Left ventricle myocardium inferior (tissue), 1 donor: Measurements from ENCODE around the gene SLC9A1. TPM values are rescaled to one million over a fixed set of nuclear protein-coding genes. Genes with fewer than 3 reads are reported as not detected.

Source experiments
- DNase-seq: peaks from one replicate; pipeline ENCODE4 v3.0.0-alpha.2; 2020
- H3K27ac ChIP-seq: fragments of 200-600 bp; replicated peaks from 2 replicates; pipeline ENCODE4 v1.8.0; 2021
- H3K27me3 ChIP-seq: fragments of 200-600 bp; 2 replicates; pipeline ENCODE4 v1.8.0; 2021; ENCODE audit warnings: low read depth
- H3K36me3 ChIP-seq: fragments of 200-600 bp; 2 replicates; pipeline ENCODE4 v1.8.0; 2021
- H3K4me1 ChIP-seq: fragments of 200-600 bp; 2 replicates; pipeline ENCODE4 v1.8.0; 2021
- H3K4me3 ChIP-seq: fragments of 200-600 bp; 2 replicates; pipeline ENCODE4 v1.8.0; 2021; ENCODE audit warnings: mild to moderate bottlenecking, moderate library complexity
- H3K9me3 ChIP-seq: fragments of 200-600 bp; replicated peaks from 2 replicates; pipeline ENCODE4 v1.8.0; 2021
- intact Hi-C: fragments of 100-400 bp; cut with micrococcal nuclease; formaldehyde crosslinking; loops from one replicate; pipeline ENCODE4 v1.11.0; 2022
- total RNA-seq: library from RNA; stranded (reverse); fragmentation: NEBNext Ultra II Directional; extraction: Animal tissue kit (Norgen Biotek cat#: 25700); gene quantifications from one replicate; pipeline ENCODE4 v1.2.1, GENCODE V29; 2021
- TF ChIP-seq, protein P1 (sequence below): fragments of 200-600 bp; IDR thresholded peaks from 2 replicates; pipeline ENCODE4 v1.8.0; 2021; ENCODE audit warnings: antibody characterized with exemption, mild to moderate bottlenecking, borderline replicate concordance
- donor health status: DM: no; HTN: yes; CAD: no; lungs with severe emphysema.

SLC9A1 gene
- total RNA-seq, 1 donor from 2014 or later = 19.5 TPM

DNA sequence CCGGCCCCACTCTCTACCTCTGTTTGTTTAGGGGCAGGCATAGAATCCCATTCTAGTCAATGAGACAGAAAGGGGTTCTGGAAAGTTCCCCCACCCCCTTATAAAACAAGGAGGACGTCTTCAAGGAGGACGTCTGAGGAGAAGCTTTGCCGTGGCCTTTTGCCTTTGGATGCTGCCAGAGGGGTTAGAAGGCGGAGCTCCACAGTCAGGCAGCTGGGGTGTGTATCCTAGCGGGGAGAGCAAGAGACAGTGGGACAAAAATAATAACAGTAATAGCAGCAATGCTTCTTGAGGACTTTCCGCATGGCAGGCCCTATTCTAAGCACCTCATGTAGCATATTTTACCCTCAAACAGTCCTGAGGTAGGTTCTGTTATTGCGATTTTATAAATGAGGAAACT lies 94.0 kb downstream of the SLC9A1 start:
- TF ChIP-seq, protein P1, sequence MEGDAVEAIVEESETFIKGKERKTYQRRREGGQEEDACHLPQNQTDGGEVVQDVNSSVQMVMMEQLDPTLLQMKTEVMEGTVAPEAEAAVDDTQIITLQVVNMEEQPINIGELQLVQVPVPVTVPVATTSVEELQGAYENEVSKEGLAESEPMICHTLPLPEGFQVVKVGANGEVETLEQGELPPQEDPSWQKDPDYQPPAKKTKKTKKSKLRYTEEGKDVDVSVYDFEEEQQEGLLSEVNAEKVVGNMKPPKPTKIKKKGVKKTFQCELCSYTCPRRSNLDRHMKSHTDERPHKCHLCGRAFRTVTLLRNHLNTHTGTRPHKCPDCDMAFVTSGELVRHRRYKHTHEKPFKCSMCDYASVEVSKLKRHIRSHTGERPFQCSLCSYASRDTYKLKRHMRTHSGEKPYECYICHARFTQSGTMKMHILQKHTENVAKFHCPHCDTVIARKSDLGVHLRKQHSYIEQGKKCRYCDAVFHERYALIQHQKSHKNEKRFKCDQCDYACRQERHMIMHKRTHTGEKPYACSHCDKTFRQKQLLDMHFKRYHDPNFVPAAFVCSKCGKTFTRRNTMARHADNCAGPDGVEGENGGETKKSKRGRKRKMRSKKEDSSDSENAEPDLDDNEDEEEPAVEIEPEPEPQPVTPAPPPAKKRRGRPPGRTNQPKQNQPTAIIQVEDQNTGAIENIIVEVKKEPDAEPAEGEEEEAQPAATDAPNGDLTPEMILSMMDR = no peak
- intact Hi-C loops = no loop called here
- Histone ChIP-seq H3K4me1 (peaks cover 7% of the 10 kb centered on the region), H3K4me3 (no peak overlapping the region), H3K27me3 (no peaks in the 10 kb centered on the region), H3K9me3 (no peaks in the 10 kb centered on the region), H3K27ac (no peak overlapping the region), H3K36me3 (no peaks in the 10 kb centered on the region)
- no peak for DNase-seq

DNA sequence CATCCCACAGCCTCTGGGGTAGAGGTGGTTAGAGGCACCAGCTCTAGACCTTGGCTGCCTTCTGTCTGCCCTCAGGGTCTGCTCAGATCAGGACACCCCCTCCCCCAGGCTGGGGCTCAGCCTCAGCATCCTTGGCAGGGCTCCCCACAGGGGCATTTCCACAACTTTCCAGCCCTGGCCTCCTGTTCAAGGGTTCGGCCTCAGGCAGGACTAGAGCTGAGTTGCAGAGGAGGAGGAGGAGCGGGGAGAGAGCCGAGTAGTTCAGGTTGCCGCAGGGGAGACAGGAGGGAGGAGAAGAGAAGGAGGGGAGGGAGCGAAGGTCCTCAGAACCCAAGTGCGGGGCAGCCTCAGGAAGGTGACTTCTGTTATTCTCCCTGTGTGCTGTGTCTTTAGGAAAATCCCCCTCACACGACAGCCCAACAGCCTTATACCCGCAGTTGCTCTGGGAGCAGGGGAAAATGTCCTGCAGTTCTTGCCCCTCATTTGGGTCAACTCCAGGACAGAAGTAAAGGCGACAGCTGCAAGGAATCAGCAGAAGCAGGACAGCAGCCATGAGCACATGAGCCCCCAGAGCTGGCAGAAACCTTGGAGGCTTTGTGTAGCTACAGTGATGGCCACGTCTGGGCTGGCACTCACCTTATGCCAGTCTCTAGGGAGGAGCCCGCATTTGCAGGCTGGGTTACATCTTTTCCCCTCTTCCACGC lies 95.8 kb downstream of the SLC9A1 start:
- Histone ChIP-seq H3K36me3 (no peaks in the 10 kb centered on the region), H3K4me3 (no peak overlapping the region), H3K9me3 (no peaks in the 10 kb centered on the region), H3K27ac (no peak overlapping the region), H3K27me3 (no peaks in the 10 kb centered on the region), H3K4me1 (peaks cover 7% of the 10 kb centered on the region)
- TF ChIP-seq, protein P1 = no peak
- DNase-seq = no peak
- intact Hi-C loops = no loop called here

DNA sequence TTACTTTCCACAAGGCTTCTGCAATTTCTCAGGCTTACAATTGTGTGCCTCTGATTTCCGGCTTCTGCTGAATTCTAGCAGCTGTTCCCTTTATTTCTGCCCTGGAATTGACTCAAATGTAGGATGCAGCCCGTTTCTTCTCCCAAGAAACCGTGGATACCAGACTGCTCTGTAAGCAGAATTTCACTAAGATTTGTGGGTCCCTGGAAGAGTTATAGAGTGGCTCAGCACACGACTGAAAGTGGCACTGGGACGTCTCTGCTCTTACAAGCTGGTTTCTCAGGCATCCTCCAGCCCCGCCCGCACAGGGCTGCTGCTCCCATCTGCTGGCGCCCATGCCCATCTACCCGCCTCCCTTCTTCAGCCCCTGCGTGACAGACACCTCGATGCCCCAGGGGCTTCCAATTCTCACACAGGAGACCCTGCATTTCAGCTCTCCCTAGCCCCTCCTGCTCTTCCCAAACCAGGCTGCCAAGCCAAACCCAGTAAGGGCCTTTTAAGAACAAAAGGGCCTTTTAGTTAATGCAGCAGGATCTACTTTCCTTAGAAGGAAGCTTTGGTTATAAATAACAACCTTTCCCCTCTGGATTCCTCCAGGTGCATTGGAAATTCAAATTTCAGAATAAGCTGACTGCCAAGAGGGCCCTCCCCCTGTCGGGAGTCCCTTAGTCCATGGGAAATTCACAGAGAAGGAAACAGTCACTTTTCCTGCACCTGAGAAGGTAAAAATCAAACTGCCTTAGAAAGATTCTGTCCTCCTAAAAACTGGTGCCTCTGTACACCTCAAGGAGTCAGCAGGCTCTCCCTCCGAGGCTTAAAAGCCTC lies 96.9 kb downstream of the SLC9A1 start:
- no peak for DNase-seq
- peak overlapping the region; percentile 36 for H3K27ac ChIP-seq

DNA sequence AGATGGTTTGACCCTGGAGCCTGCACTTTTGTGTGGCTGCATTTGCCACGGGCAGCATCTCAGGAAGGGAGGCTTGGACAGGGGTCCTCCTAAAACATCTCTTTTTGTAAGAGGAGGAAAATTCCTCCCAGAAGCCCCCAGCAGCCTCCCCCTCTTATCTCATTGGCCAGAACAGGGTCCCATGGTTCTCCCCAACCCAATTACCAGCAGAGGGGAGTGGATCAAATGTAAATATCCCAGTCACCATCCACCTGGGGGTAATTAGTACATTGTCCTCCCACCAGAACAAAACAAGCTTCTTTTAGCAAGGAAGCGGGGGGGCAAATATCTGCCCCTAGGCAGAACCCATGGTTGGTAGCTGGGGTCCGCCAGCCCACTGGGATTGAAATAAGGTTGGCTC lies 97.5 kb downstream of the SLC9A1 start:
- TF ChIP-seq, protein P1 = no peak
- peak overlapping the region; percentile 36 for H3K27ac ChIP-seq
- H3K27me3 ChIP-seq = no peaks in the 10 kb centered on the region
- intact Hi-C loops = no loop called here
- no peak for DNase-seq
- no peaks in the 10 kb centered on the region for H3K9me3 ChIP-seq
- H3K36me3 ChIP-seq = no peaks in the 10 kb centered on the region
- peaks cover 7% of the 10 kb centered on the region for H3K4me1 ChIP-seq
- no peak overlapping the region for H3K4me3 ChIP-seq

More for the DNA sequence above, 96.9 kb downstream of the SLC9A1 start:
- intact Hi-C loops = no loop called here
- Histone ChIP-seq H3K4me3 (no peak overlapping the region), H3K36me3 (no peaks in the 10 kb centered on the region), H3K9me3 (no peaks in the 10 kb centered on the region), H3K27me3 (no peaks in the 10 kb centered on the region), H3K4me1 (peaks cover 7% of the 10 kb centered on the region)
- TF ChIP-seq, protein P1 = no peak

DNA sequence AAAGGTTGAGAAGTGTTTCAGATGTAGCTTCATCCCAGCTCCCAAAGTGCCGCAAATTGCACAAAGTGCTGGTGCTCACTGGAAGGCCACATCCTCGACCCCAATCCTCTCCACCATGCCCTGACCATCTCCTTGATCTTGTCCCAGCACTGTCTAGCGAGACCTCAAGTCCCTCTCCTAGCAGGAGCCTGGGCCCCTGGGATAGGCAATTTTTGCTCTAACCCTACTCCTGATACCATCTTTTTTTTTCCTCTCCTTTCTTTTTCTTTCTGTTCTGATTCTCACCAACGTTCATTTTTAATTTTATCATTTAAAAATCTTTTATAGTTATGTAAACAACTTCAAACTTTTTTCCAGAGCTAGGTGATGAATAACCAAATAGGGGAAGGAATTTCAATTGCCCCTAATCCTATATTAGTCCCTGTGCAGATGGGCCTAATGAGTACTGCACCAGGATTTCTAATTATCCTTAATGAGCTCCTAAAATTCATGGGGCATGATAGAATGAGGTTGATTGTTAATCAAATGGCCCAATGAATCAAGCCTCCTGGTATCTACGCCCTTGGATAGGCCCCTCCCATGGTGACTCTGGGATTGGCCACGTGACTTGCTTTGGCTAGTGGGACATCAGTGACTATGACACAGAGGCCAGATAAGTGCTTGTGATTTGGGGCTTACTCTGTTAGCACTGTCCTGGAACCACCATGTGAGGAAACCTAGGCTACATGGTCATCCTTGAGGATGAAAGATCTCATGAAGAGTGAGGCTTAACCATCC lies 100.8 kb downstream of the SLC9A1 start:
- Histone ChIP-seq H3K4me1 (peaks cover 7% of the 10 kb centered on the region), H3K4me3 (no peak overlapping the region), H3K27ac (no peak overlapping the region), H3K36me3 (no peaks in the 10 kb centered on the region), H3K27me3 (no peaks in the 10 kb centered on the region), H3K9me3 (no peaks in the 10 kb centered on the region)
- DNase-seq = no peak
- intact Hi-C loops = no loop called here
- TF ChIP-seq, protein P1 = no peak
